HEK293 (cell line): ENCODE data around the gene NKAIN4.

ENCODE experiments used
- HOXA7 ChIP-seq: sonication (generic); formaldehyde crosslinking; IDR thresholded peaks from 2 replicates; pipeline ENCODE4 v1.8.1; 2022; ENCODE audit warnings: missing genetic modification reagents, borderline replicate concordance
- HOXD13 ChIP-seq: sonication (generic); formaldehyde crosslinking; IDR thresholded peaks from 2 replicates; pipeline ENCODE4 v1.8.0; 2022; ENCODE audit warnings: missing genetic modification reagents, borderline replicate concordance
- KLF7 ChIP-seq: fragments of 450-650 bp; formaldehyde crosslinking; IDR thresholded peaks from 2 replicates; pipeline ENCODE4 v1.5.1; 2016; ENCODE audit warnings: missing biosample characterization, missing genetic modification characterization, borderline replicate concordance
- RBAK ChIP-seq: fragments of 450-650 bp; formaldehyde crosslinking; IDR thresholded peaks from 2 replicates; pipeline ENCODE4 v1.5.1; 2016; ENCODE audit warnings: missing biosample characterization, missing genetic modification characterization
- SCRT2 ChIP-seq: fragments of 450-650 bp; formaldehyde crosslinking; IDR thresholded peaks from 2 replicates; pipeline ENCODE4 v1.5.1; 2016; ENCODE audit warnings: missing biosample characterization, missing genetic modification characterization
- SETDB1 ChIP-seq: IDR thresholded peaks from one replicate; pipeline ENCODE4 v1.6.1; 2017; ENCODE audit warnings: mild to moderate bottlenecking, low read length, moderate library complexity, mixed read lengths; ENCODE audit not compliant: insufficient read length
- SP2 ChIP-seq: fragments of 450-650 bp; formaldehyde crosslinking; IDR thresholded peaks from 2 replicates; pipeline ENCODE4 v1.5.1; 2016; ENCODE audit warnings: missing biosample characterization, missing genetic modification characterization
- SP7 ChIP-seq: fragments of 450-650 bp; formaldehyde crosslinking; IDR thresholded peaks from 2 replicates; pipeline ENCODE4 v1.5.1; 2016; ENCODE audit warnings: missing biosample characterization, missing genetic modification characterization
- YY2 ChIP-seq: fragments of 450-650 bp; formaldehyde crosslinking; IDR thresholded peaks from 2 replicates; pipeline ENCODE4 v1.5.1; 2016; ENCODE audit warnings: missing biosample characterization, missing genetic modification characterization
- ZBTB11 ChIP-seq: fragments of 450-650 bp; formaldehyde crosslinking; conservative IDR thresholded peaks from 2 replicates; pipeline ENCODE4 v1.5.1; 2016; ENCODE audit warnings: low read depth, missing biosample characterization, missing genetic modification characterization
- ZBTB17 ChIP-seq: fragments of 450-650 bp; formaldehyde crosslinking; IDR thresholded peaks from 2 replicates; pipeline ENCODE4 v1.5.1; 2016; ENCODE audit warnings: missing biosample characterization, missing genetic modification characterization
- ZIC2 ChIP-seq: fragments of 450-650 bp; formaldehyde crosslinking; IDR thresholded peaks from 2 replicates; pipeline ENCODE4 v1.5.1; 2016; ENCODE audit warnings: missing biosample characterization, missing genetic modification characterization
- ZNF132 ChIP-seq: fragments of 450-650 bp; formaldehyde crosslinking; IDR thresholded peaks from 2 replicates; pipeline ENCODE4 v1.5.1; 2017; ENCODE audit warnings: missing biosample characterization, missing genetic modification characterization, borderline replicate concordance
- ZNF19 ChIP-seq: fragments of 450-650 bp; formaldehyde crosslinking; IDR thresholded peaks from 2 replicates; pipeline ENCODE4; 2016; ENCODE audit warnings: missing biosample characterization, missing genetic modification characterization, low read depth
- ZNF221 ChIP-seq: fragments of 450-650 bp; formaldehyde crosslinking; IDR thresholded peaks from 2 replicates; pipeline ENCODE4 v1.5.1; 2017; ENCODE audit warnings: missing biosample characterization, missing genetic modification characterization, borderline replicate concordance
- ZNF248 ChIP-seq: fragments of 450-650 bp; formaldehyde crosslinking; IDR thresholded peaks from 2 replicates; pipeline ENCODE4 v1.5.1; 2017; ENCODE audit warnings: missing biosample characterization, missing genetic modification characterization
- ZNF350 ChIP-seq: fragments of 450-650 bp; formaldehyde crosslinking; IDR thresholded peaks from 2 replicates; pipeline ENCODE4 v1.5.0; 2017; ENCODE audit warnings: missing biosample characterization, mild to moderate bottlenecking, missing genetic modification characterization
- ZNF394 ChIP-seq: fragments of 450-650 bp; formaldehyde crosslinking; IDR thresholded peaks from 2 replicates; pipeline ENCODE4 v1.5.1; 2016; ENCODE audit warnings: missing biosample characterization, missing genetic modification characterization, mild to moderate bottlenecking, moderate library complexity, borderline replicate concordance
- ZNF530 ChIP-seq: fragments of 450-650 bp; formaldehyde crosslinking; IDR thresholded peaks from 2 replicates; pipeline ENCODE4 v1.5.1; 2016; ENCODE audit warnings: low read depth, missing biosample characterization, missing genetic modification characterization
- ZNF544 ChIP-seq: fragments of 450-650 bp; formaldehyde crosslinking; IDR thresholded peaks from 2 replicates; pipeline ENCODE4 v1.5.0; 2017; ENCODE audit warnings: missing biosample characterization, missing genetic modification characterization
- ZNF548 ChIP-seq: fragments of 450-650 bp; formaldehyde crosslinking; IDR thresholded peaks from 2 replicates; pipeline ENCODE4 v1.5.1; 2016; ENCODE audit warnings: missing biosample characterization, missing genetic modification characterization
- ZNF560 ChIP-seq: fragments of 450-650 bp; formaldehyde crosslinking; IDR thresholded peaks from 2 replicates; pipeline ENCODE4 v1.5.1; 2017; ENCODE audit warnings: missing biosample characterization, missing genetic modification characterization, borderline replicate concordance
- ZNF580 ChIP-seq: fragments of 450-650 bp; formaldehyde crosslinking; IDR thresholded peaks from 2 replicates; pipeline ENCODE4 v1.5.1; 2016; ENCODE audit warnings: missing biosample characterization, missing genetic modification characterization
- ZNF585B ChIP-seq: fragments of 450-650 bp; formaldehyde crosslinking; IDR thresholded peaks from 2 replicates; pipeline ENCODE4 v1.5.1; 2016; ENCODE audit warnings: missing biosample characterization, missing genetic modification characterization
- ZNF621 ChIP-seq: fragments of 450-650 bp; formaldehyde crosslinking; IDR thresholded peaks from 2 replicates; pipeline ENCODE4 v1.5.1; 2017; ENCODE audit warnings: missing biosample characterization, missing genetic modification characterization
- ZNF658 ChIP-seq: fragments of 450-650 bp; formaldehyde crosslinking; IDR thresholded peaks from 2 replicates; pipeline ENCODE4; 2016; ENCODE audit warnings: missing biosample characterization, missing genetic modification characterization
- ZNF692 ChIP-seq: fragments of 450-650 bp; formaldehyde crosslinking; IDR thresholded peaks from 2 replicates; pipeline ENCODE4 v1.5.1; 2016; ENCODE audit warnings: missing biosample characterization, missing genetic modification characterization
- ZNF701 ChIP-seq: fragments of 450-650 bp; formaldehyde crosslinking; IDR thresholded peaks from 2 replicates; pipeline ENCODE4 v1.5.1; 2016; ENCODE audit warnings: missing biosample characterization, missing genetic modification characterization
- ZNF791 ChIP-seq: fragments of 450-650 bp; formaldehyde crosslinking; IDR thresholded peaks from 2 replicates; pipeline ENCODE4 v1.5.1; 2016; ENCODE audit warnings: missing biosample characterization, missing genetic modification characterization
- ZNF843 ChIP-seq: fragments of 450-650 bp; formaldehyde crosslinking; IDR thresholded peaks from 2 replicates; pipeline ENCODE4 v1.5.1; 2016; ENCODE audit warnings: missing biosample characterization, missing genetic modification characterization
- ZSCAN30 ChIP-seq: fragments of 450-650 bp; IDR thresholded peaks from 2 replicates; pipeline ENCODE4 v1.5.1; 2018; ENCODE audit warnings: missing biosample characterization, mild to moderate bottlenecking, missing genetic modification characterization, moderate library complexity
- TF ChIP-seq, protein P1 (sequence below): fragments of 450-650 bp; formaldehyde crosslinking; IDR thresholded peaks from 2 replicates; pipeline ENCODE4 v1.5.1; 2016; ENCODE audit warnings: missing biosample characterization, missing genetic modification characterization, low read depth
- TF ChIP-seq, protein P2 (sequence below): IDR thresholded peaks from 2 replicates; pipeline ENCODE4 v1.6.1; 2011; ENCODE audit warnings: mild to moderate bottlenecking, low read depth, low read length, borderline replicate concordance

NKAIN4 gene

GRCh38 chr20:63290677-63291472 is 36.6 kb upstream of the NKAIN4 start (continued):
- no peak for TF ChIP-seq ZNF19 (tag by site-specific recombination)
- no peak for TF ChIP-seq ZNF658 (tag by site-specific recombination)
- no peak for TF ChIP-seq ZIC2
- TF ChIP-seq ZNF580 (tag by site-specific recombination) = no peak
- TF ChIP-seq HOXA7 (CRISPR knock-in tag) = no peak
- TF ChIP-seq ZNF248 (tag by site-specific recombination) = no peak
- TF ChIP-seq HOXD13 = no peak
- no peak for TF ChIP-seq ZNF548 (tag by site-specific recombination)
- no peak for TF ChIP-seq ZNF560 (tag by site-specific recombination)
- no peak for TF ChIP-seq ZBTB17 (tag by site-specific recombination)
- TF ChIP-seq ZNF791 (tag by site-specific recombination) = no peak
- 0 out of 2 replicates have a peak, but pooled peaks have one; percentile 31 for TF ChIP-seq SP7 (tag by site-specific recombination)
- peak; percentile 24; the same call in 1 of the 2 replicates for TF ChIP-seq ZNF394 (tag by site-specific recombination)
- peak; percentile 43; the same call in 1 of the 2 replicates for TF ChIP-seq ZNF692
- no peak for TF ChIP-seq YY2 (tag by site-specific recombination)
- no peak for TF ChIP-seq ZSCAN30 (tag by site-specific recombination)
- TF ChIP-seq RBAK (tag by site-specific recombination) = no peak
- no peak for TF ChIP-seq ZNF621 (tag by site-specific recombination)
- TF ChIP-seq ZNF544 (tag by site-specific recombination) = no peak
- no peak for TF ChIP-seq SETDB1
- no peak for TF ChIP-seq ZNF701 (tag by site-specific recombination)
- TF ChIP-seq ZNF585B (tag by site-specific recombination) = no peak
- 0 out of 2 replicates have a peak, but pooled peaks have one; percentile 15 for TF ChIP-seq SCRT2 (tag by site-specific recombination)
- TF ChIP-seq ZNF530 = no peak
- no peak for TF ChIP-seq ZNF350 (tag by site-specific recombination)
- no peak for TF ChIP-seq ZNF843
- no peak for TF ChIP-seq KLF7 (tag by site-specific recombination)
- no peak for TF ChIP-seq ZBTB11 (tag by site-specific recombination)
- TF ChIP-seq ZNF221 (tag by site-specific recombination) = no peak
- no peak for TF ChIP-seq ZNF132
- TF ChIP-seq SP2 = no peak
- TF ChIP-seq, protein P1, sequence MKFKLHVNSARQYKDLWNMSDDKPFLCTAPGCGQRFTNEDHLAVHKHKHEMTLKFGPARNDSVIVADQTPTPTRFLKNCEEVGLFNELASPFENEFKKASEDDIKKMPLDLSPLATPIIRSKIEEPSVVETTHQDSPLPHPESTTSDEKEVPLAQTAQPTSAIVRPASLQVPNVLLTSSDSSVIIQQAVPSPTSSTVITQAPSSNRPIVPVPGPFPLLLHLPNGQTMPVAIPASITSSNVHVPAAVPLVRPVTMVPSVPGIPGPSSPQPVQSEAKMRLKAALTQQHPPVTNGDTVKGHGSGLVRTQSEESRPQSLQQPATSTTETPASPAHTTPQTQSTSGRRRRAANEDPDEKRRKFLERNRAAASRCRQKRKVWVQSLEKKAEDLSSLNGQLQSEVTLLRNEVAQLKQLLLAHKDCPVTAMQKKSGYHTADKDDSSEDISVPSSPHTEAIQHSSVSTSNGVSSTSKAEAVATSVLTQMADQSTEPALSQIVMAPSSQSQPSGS (tag by site-specific recombination) = no peak
- TF ChIP-seq, protein P2, sequence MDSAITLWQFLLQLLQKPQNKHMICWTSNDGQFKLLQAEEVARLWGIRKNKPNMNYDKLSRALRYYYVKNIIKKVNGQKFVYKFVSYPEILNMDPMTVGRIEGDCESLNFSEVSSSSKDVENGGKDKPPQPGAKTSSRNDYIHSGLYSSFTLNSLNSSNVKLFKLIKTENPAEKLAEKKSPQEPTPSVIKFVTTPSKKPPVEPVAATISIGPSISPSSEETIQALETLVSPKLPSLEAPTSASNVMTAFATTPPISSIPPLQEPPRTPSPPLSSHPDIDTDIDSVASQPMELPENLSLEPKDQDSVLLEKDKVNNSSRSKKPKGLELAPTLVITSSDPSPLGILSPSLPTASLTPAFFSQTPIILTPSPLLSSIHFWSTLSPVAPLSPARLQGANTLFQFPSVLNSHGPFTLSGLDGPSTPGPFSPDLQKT = no peak
